Neural cell (in vitro differentiated cells): ENCODE measurements around the gene PDE1C. TPM values are rescaled to one million over a fixed set of nuclear protein-coding genes. Genes with fewer than 3 reads are reported as not detected.
A peak's percentile ranks its signal among the peaks of the same experiment; 100 is the strongest.

ENCODE experiments used
- H2AFZ ChIP-seq: fragments of 200-600, 300-800 bp; sonication (generic), shearing (Covaris generic); 2 replicates; pipeline ENCODE4 v1.6.0; 2014; ENCODE audit warnings: low read depth, mild to moderate bottlenecking, antibody characterized with exemption, low read length, moderate library complexity
- H3F3A ChIP-seq: fragments of 200-600 bp; shearing (Covaris generic); 2 replicates; pipeline ENCODE4 v1.6.1; 2016; ENCODE audit warnings: mild to moderate bottlenecking, moderate library complexity, mixed read lengths, antibody characterized with exemption, low read length; ENCODE audit not compliant: insufficient read depth, poor library complexity, severe bottlenecking
- H3K27ac ChIP-seq: fragments of 200-600, 300-800 bp; sonication (generic), shearing (Covaris generic); 2 replicates; pipeline ENCODE4 v1.5.1; 2014; ENCODE audit warnings: mild to moderate bottlenecking, low read length, moderate library complexity
- H3K27me3 ChIP-seq: fragments of 300-800, 200-600 bp; sonication (generic), shearing (Covaris generic); 2 replicates; pipeline ENCODE4 v1.6.0; 2014; ENCODE audit warnings: mild to moderate bottlenecking, low read depth, low read length, moderate library complexity; ENCODE audit not compliant: insufficient read depth
- H3K36me3 ChIP-seq: fragments of 300-800, 200-600 bp; sonication (generic), shearing (Covaris generic); 2 replicates; pipeline ENCODE4 v1.5.1; 2014; ENCODE audit warnings: mild to moderate bottlenecking, antibody characterized with exemption, low read length, moderate library complexity; ENCODE audit not compliant: insufficient read depth
- H3K4me2 ChIP-seq: fragments of 300-800, 200-600 bp; sonication (generic), shearing (Covaris generic); 2 replicates; pipeline ENCODE4 v1.6.0; 2014; ENCODE audit warnings: mild to moderate bottlenecking, low read length
- H3K4me3 ChIP-seq: fragments of 300-800, 200-600 bp; sonication (generic), shearing (Covaris generic); 2 replicates; pipeline ENCODE4 v1.5.1; 2014; ENCODE audit warnings: mild to moderate bottlenecking, low read length, moderate library complexity
- H3K79me2 ChIP-seq: fragments of 200-600 bp; shearing (Covaris generic); replicated peaks from 2 replicates; pipeline ENCODE4 v1.6.0; 2014; ENCODE audit warnings: mild to moderate bottlenecking, low read length, moderate library complexity; ENCODE audit not compliant: insufficient read depth
- H3K9ac ChIP-seq: fragments of 300-800, 200-600 bp; sonication (generic), shearing (Covaris generic); 2 replicates; pipeline ENCODE4 v1.6.1; 2016; ENCODE audit warnings: mild to moderate bottlenecking, low read length, mixed read lengths
- H3K9me2 ChIP-seq: fragments of 200-600 bp; shearing (Covaris generic); 2 replicates; pipeline ENCODE4 v1.6.1; 2016; ENCODE audit warnings: mild to moderate bottlenecking, low read length, mixed read lengths; ENCODE audit not compliant: insufficient read depth
- H3K9me3 ChIP-seq: fragments of 200-600, 300-800 bp; sonication (generic), shearing (Covaris generic); 2 replicates; pipeline ENCODE4 v1.6.1; 2016; ENCODE audit warnings: mild to moderate bottlenecking, mixed run types, low read length, moderate library complexity, mixed read lengths
- H4K20me1 ChIP-seq: fragments of 200-600 bp; shearing (Covaris generic); 2 replicates; pipeline ENCODE4 v1.6.1; 2016; ENCODE audit warnings: mild to moderate bottlenecking, mixed run types; ENCODE audit not compliant: insufficient read depth
- EP300 ChIP-seq: fragments of 450-650 bp; conservative IDR thresholded peaks from 2 replicates; pipeline ENCODE4 v1.6.1; 2014; ENCODE audit warnings: antibody characterized with exemption, mild to moderate bottlenecking, moderate library complexity; ENCODE audit not compliant: poor library complexity, severe bottlenecking
- EZH2 ChIP-seq: fragments of 200-600, 300-800 bp; shearing (Covaris generic), sonication (generic); IDR thresholded peaks from 2 replicates; pipeline ENCODE4 v1.6.1; 2014; ENCODE audit warnings: antibody characterized with exemption, low read length, borderline replicate concordance, mild to moderate bottlenecking; ENCODE audit not compliant: insufficient read depth, poor library complexity, severe bottlenecking
- MXI1 ChIP-seq: fragments of 450-650 bp; conservative IDR thresholded peaks from 2 replicates; pipeline ENCODE4 v1.6.1; 2014; ENCODE audit warnings: antibody characterized with exemption, mild to moderate bottlenecking; ENCODE audit not compliant: poor library complexity, severe bottlenecking
- POLR2AphosphoS5 ChIP-seq: IDR thresholded peaks from 2 replicates; pipeline ENCODE4 v1.6.1; 2012
- RAD21 ChIP-seq: fragments of 450-650 bp; conservative IDR thresholded peaks from 2 replicates; pipeline ENCODE4 v1.6.1; 2014; ENCODE audit warnings: antibody characterized with exemption, mild to moderate bottlenecking, moderate library complexity
- SMC3 ChIP-seq: fragments of 450-650 bp; conservative IDR thresholded peaks from 2 replicates; pipeline ENCODE4 v1.6.1; 2014; ENCODE audit warnings: antibody characterized with exemption, mild to moderate bottlenecking, moderate library complexity; ENCODE audit not compliant: poor library complexity
- TAF1 ChIP-seq: IDR thresholded peaks from 2 replicates; pipeline ENCODE4 v1.6.1; 2012; ENCODE audit warnings: low read depth
- polyA plus RNA-seq: library from polyadenylated mRNA; depleted of rRNA; stranded (reverse); fragments of >200 nt; gene quantifications from 2 replicates; pipeline ENCODE4 v1.2.3, GENCODE V29; 2014
- TF ChIP-seq, protein P1 (sequence below): fragments of 450-650 bp; IDR thresholded peaks from 2 replicates; pipeline ENCODE4 v1.5.1; 2014; ENCODE audit warnings: antibody characterized with exemption, mild to moderate bottlenecking, moderate library complexity; ENCODE audit not compliant: poor library complexity, severe bottlenecking
- TF ChIP-seq, protein P2 (sequence below): IDR thresholded peaks from 2 replicates; pipeline ENCODE4 v1.6.1; 2012; ENCODE audit warnings: borderline replicate concordance

PDE1C gene
- polyA plus RNA-seq, 1 donor from 2014 or later = 6.6 TPM

DNA sequence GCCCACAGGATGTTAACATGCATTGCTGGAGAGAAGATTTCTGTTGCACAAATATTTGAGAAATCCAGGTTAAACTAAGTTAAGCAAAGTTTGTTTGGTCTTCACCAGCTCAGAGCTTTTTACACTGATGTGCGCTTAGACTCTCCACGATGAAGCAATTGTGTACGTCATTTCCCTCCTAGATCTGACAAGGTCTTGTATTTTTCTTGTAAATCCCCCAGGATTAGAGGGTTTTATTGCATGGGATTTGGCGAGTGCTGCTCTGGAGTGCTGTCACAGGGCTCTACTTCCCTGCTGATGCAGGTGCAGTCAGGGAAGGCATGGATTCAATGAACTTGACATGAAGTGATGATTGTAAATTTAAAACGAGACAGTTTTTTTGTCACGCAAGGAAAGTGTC, 173.3 kb downstream of the PDE1C start:
- Histone ChIP-seq H3K9ac (no peak overlapping the region), H3K27ac (peak overlapping the region; percentile 38), H4K20me1 (no peaks in the 10 kb centered on the region), H3K79me2 (no peaks in the 10 kb centered on the region), H3K9me2 (no peaks in the 10 kb centered on the region), H3K36me3 (no peaks in the 10 kb centered on the region), H3K9me3 (no peaks in the 10 kb centered on the region), H3K27me3 (no peaks in the 10 kb centered on the region), H3F3A (no peaks in the 10 kb centered on the region), H3K4me2 (peak overlapping the region; percentile 6), H3K4me3 (peak overlapping the region; percentile 31), H2AFZ (no peak overlapping the region)
- TF ChIP-seq EP300 (peak; percentile 75), EZH2 (no peak), POLR2AphosphoS5 (peak; percentile 25)
- TF ChIP-seq, protein P1, sequence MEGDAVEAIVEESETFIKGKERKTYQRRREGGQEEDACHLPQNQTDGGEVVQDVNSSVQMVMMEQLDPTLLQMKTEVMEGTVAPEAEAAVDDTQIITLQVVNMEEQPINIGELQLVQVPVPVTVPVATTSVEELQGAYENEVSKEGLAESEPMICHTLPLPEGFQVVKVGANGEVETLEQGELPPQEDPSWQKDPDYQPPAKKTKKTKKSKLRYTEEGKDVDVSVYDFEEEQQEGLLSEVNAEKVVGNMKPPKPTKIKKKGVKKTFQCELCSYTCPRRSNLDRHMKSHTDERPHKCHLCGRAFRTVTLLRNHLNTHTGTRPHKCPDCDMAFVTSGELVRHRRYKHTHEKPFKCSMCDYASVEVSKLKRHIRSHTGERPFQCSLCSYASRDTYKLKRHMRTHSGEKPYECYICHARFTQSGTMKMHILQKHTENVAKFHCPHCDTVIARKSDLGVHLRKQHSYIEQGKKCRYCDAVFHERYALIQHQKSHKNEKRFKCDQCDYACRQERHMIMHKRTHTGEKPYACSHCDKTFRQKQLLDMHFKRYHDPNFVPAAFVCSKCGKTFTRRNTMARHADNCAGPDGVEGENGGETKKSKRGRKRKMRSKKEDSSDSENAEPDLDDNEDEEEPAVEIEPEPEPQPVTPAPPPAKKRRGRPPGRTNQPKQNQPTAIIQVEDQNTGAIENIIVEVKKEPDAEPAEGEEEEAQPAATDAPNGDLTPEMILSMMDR = no peak
- TF ChIP-seq, protein P2, sequence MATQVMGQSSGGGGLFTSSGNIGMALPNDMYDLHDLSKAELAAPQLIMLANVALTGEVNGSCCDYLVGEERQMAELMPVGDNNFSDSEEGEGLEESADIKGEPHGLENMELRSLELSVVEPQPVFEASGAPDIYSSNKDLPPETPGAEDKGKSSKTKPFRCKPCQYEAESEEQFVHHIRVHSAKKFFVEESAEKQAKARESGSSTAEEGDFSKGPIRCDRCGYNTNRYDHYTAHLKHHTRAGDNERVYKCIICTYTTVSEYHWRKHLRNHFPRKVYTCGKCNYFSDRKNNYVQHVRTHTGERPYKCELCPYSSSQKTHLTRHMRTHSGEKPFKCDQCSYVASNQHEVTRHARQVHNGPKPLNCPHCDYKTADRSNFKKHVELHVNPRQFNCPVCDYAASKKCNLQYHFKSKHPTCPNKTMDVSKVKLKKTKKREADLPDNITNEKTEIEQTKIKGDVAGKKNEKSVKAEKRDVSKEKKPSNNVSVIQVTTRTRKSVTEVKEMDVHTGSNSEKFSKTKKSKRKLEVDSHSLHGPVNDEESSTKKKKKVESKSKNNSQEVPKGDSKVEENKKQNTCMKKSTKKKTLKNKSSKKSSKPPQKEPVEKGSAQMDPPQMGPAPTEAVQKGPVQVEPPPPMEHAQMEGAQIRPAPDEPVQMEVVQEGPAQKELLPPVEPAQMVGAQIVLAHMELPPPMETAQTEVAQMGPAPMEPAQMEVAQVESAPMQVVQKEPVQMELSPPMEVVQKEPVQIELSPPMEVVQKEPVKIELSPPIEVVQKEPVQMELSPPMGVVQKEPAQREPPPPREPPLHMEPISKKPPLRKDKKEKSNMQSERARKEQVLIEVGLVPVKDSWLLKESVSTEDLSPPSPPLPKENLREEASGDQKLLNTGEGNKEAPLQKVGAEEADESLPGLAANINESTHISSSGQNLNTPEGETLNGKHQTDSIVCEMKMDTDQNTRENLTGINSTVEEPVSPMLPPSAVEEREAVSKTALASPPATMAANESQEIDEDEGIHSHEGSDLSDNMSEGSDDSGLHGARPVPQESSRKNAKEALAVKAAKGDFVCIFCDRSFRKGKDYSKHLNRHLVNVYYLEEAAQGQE = peak; percentile 57

DNA sequence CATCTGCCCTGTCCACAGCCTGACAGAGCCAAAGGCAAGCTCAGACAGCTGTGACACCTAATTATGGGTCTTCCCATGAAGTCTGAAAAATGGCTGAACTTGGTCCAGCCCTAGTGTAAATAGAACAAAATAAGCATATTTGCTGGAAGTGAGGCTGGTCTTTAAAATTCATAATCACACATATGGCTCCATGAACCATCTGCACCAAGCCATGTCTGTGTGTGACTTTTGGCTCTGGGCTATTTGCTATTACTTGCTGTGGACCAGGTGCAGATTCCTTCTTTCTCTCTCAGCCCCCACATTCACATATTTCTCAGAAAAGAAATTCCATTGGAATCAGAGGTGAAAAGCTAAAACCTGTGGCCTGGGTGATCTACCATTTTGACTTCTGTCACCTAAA, 175.9 kb downstream of the PDE1C start:
- Histone ChIP-seq H3K27ac (no peak overlapping the region), H3K36me3 (no peaks in the 10 kb centered on the region), H4K20me1 (no peaks in the 10 kb centered on the region), H3K79me2 (no peaks in the 10 kb centered on the region), H3K27me3 (no peaks in the 10 kb centered on the region), H3F3A (no peaks in the 10 kb centered on the region), H2AFZ (no peak overlapping the region), H3K4me3 (no peak overlapping the region), H3K9me3 (no peaks in the 10 kb centered on the region), H3K9ac (no peak overlapping the region), H3K4me2 (no peak overlapping the region), H3K9me2 (no peaks in the 10 kb centered on the region)
- TF ChIP-seq SMC3 = no peak
- no peak for TF ChIP-seq EZH2
- no peak for TF ChIP-seq EP300
- TF ChIP-seq MXI1 = no peak
- no peak for TF ChIP-seq POLR2AphosphoS5
- TF ChIP-seq TAF1 = no peak
- TF ChIP-seq, protein P1 = no peak
- TF ChIP-seq, protein P2 = no peak
- no peak for TF ChIP-seq RAD21
